Activated CD4-positive, alpha-beta T cell treated with anti-CD3 and anti-CD28 coated beads, Interleukin-2, amount 10 ng/mL, durations not matched to agents 7 days and 5 days (primary cell): Measurements from ENCODE around the gene WASL. TPM values are rescaled to one million over a fixed set of nuclear protein-coding genes. Genes with fewer than 3 reads are reported as not detected.

Experiments used
- CTCF ChIA-PET: fragments of 350-600 bp; sonication (Branson Sonifier 250); formaldehyde crosslinking; loops from one replicate; lab custom pipeline; 2021; ENCODE audit warnings: antibody characterized with exemption; lab: Charles Lee
- POLR2A ChIA-PET: fragments of 350-600 bp; sonication (Branson Sonifier 250); formaldehyde crosslinking; loops from one replicate; lab custom pipeline; 2021; ENCODE audit warnings: antibody characterized with exemption; lab: Charles Lee
- DNase-seq: peaks from one replicate; pipeline ENCODE4 v3.0.0-alpha.2; 2020
- H3K27ac Mint-ChIP-seq: one replicate; pipeline ENCODE4 v1.8.0; 2021; ENCODE audit warnings: mild to moderate bottlenecking, moderate library complexity, mixed read lengths
- H3K27me3 Mint-ChIP-seq: one replicate; pipeline ENCODE4 v1.8.0; 2021; ENCODE audit warnings: mixed read lengths
- H3K36me3 Mint-ChIP-seq: one replicate; pipeline ENCODE4 v1.8.0; 2021; ENCODE audit warnings: low read depth, mixed read lengths
- H3K4me1 Mint-ChIP-seq: one replicate; pipeline ENCODE4 v1.8.0; 2021; ENCODE audit warnings: mixed read lengths
- H3K4me3 Mint-ChIP-seq: one replicate; pipeline ENCODE4 v1.8.0; 2021; ENCODE audit warnings: mild to moderate bottlenecking, moderate library complexity, mixed read lengths
- H3K9me3 Mint-ChIP-seq: one replicate; pipeline ENCODE4 v1.8.0; 2021; ENCODE audit warnings: mixed read lengths
- total RNA-seq, 2 experiments: library from RNA; stranded (reverse); gene quantifications; one replicate each; pipeline ENCODE4 v1.2.3, GENCODE V29; 2021

Gene WASL
- total RNA-seq, 2 experiments from 2014 or later = 6.2 to 7.7 TPM

DNA sequence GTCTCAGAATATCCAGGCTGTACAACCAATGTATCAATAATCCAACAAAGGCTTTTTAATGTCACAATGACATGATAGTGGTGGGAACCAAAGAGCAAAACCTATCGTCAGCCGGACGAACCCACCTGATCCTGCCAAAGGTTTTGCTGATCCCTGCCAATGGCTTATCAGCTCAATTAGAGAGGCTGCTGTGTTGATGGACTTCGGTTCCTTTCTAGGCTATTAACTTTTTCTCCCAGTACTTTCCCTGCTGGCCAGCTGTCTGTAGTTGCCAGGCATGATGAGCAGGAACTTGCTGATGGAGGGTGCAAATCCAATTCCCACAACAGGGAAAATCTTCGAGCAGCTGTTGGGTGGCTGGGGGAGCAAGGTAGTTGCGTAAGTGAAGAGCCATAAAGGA, 90.8 kb downstream of the WASL start:
- H3K9me3 Mint-ChIP-seq = no peaks in the 10 kb centered on the region
- H3K27me3 Mint-ChIP-seq = peaks cover 3% of the 10 kb centered on the region
- no peaks in the 10 kb centered on the region for H3K4me1 Mint-ChIP-seq
- H3K27ac Mint-ChIP-seq = no peak overlapping the region
- POLR2A ChIA-PET = no interaction called here
- CTCF ChIA-PET = interaction anchor here (0.9 kb wide), 1 partner anchor 10 kb away, joined by 4 read pairs; no protein-coding TSS in a partner anchor
- H3K36me3 Mint-ChIP-seq = no peaks in the 10 kb centered on the region
- DNase-seq = no peak
- H3K4me3 Mint-ChIP-seq = no peak overlapping the region

DNA sequence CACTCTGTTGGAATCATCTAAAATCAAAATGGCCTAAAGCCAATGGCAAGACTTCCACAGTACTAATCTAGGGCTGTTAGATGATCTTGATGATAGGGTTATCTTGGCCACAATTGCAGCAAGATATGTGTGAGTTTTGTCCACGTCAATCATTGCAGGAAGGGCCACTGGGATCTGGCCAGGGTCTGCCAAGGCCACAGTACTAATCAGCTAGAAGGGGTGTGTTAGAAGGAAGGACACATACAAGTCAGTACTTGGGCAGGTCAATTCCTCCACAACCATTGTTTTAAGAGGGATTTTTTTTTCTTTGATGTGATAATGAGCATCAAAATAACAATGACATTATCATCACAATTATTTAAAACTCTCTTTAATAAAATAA, 91.5 kb downstream of the WASL start:
- POLR2A ChIA-PET = no interaction called here
- no peak for DNase-seq
- Mint-ChIP-seq H3K36me3 (no peaks in the 10 kb centered on the region), H3K4me3 (no peak overlapping the region), H3K4me1 (no peaks in the 10 kb centered on the region), H3K27ac (no peak overlapping the region), H3K9me3 (no peaks in the 10 kb centered on the region), H3K27me3 (no peaks in the 10 kb centered on the region)
- CTCF ChIA-PET = interaction anchor here (0.9 kb wide), 1 partner anchor 11 kb away, joined by 4 read pairs; no protein-coding TSS in a partner anchor

DNA sequence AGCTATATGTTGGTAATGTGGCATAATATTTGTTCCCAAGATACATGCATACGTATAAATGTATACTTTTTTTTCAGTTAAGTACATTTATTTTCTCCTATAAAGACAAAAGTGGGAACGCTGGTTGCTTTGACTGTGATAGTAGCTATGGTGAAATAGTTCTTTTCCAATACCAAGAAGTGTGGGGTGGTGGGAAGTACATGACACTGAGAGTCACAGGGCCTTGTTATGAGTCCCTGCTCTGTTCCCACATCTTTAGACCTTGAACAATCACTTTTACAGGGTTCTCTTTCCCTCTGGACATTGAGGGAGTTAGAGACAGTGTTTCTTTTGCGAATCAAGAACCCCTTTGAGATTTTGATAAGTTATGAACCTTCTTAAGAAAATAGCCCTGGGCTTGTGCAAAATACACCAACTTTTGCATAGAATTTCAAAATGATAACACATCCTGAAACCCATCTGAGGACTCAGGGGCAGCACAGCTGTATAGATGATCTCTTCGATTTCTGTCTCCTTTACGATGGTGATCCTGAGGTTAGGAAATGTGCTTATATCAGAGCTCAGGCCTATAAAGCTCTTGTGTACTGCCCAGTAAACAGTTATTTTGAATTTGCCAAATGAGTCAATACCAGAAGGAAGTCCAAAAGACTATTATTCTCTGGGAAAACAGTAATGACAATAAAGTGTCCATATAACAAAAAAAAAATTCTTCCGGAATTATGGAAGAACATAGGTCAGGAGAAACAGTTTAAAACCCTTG, 92.1 kb downstream of the WASL start:
- ChIA-PET POLR2A (no interaction called here), CTCF (interaction anchor here (1.4 kb wide), 1 partner anchor 8 kb away, joined by 3 read pairs; no protein-coding TSS in a partner anchor)
- no peak overlapping the region for H3K4me3 Mint-ChIP-seq
- H3K27ac Mint-ChIP-seq = no peak overlapping the region
- H3K36me3 Mint-ChIP-seq = no peaks in the 10 kb centered on the region
- H3K4me1 Mint-ChIP-seq = no peaks in the 10 kb centered on the region
- peaks cover 3% of the 10 kb centered on the region for H3K27me3 Mint-ChIP-seq
- H3K9me3 Mint-ChIP-seq = no peaks in the 10 kb centered on the region
- DNase-seq = no peak

DNA sequence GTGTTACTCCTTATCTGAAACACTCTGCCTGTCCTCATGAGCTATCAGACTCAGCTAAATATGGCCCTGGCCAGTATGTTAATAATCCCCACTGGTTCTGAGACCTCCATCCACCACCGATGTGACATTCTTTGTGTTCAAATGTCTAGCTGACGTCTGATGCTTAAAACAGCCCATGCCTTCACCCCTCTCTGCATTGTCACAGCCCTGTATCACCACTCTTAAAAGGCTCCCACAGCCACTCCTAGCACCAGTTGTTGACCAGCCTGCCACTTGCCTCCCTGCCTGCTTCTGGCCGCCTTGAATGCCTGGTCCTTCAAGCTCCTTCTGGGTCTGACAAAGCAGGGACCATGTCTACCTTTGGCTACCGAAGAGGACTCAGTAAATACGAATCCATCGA, 93.2 kb downstream of the WASL start, which contains the start of gene LMOD2:
LMOD2 (plus strand) TSS at position 253 of the 400 bp plus-strand sequence; CDS start at position 351, 98 bp downstream.
- Mint-ChIP-seq H3K4me1 (no peaks in the 10 kb centered on the region), H3K4me3 (no peak within 1 kb of the TSS)
- POLR2A ChIA-PET = no interaction called here

DNA sequence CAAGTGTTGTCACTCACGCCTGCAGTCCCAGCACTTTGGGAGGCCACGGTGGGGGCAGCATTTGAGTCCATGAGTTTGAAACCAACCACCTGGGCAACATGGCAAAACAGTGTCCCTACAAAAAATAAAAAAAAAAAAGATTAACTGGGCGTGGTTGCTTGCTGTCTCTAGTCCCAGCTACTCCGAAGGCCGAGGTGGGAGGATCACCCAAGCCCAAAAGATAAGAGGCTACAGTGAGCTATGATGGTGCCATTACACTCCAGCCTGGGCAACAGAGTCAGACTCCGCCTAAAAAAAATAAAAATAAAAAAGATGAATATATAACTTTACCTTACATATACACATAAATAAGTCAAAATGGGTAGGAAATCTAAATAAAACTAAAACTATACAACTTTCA, 95.6 kb downstream of the WASL start:
- peaks cover 6% of the 10 kb centered on the region for H3K27me3 Mint-ChIP-seq
- no peaks in the 10 kb centered on the region for H3K36me3 Mint-ChIP-seq
- no peaks in the 10 kb centered on the region for H3K4me1 Mint-ChIP-seq
- ChIA-PET POLR2A (no interaction called here), CTCF (interaction anchor here (0.6 kb wide), 2 partner anchors 16 to 30 kb away, joined by 3 read pairs; no protein-coding TSS in a partner anchor)
- H3K27ac Mint-ChIP-seq = no peak overlapping the region
- H3K9me3 Mint-ChIP-seq = no peaks in the 10 kb centered on the region
- H3K4me3 Mint-ChIP-seq = no peak overlapping the region
- DNase-seq = no peak

More for the DNA sequence above, 93.2 kb downstream of the WASL start, which contains the start of gene LMOD2:
- no peak for DNase-seq
- peaks cover 5% of the 10 kb centered on the region for H3K27me3 Mint-ChIP-seq
- H3K27ac Mint-ChIP-seq = no peak within 1 kb of the TSS
- CTCF ChIA-PET = interaction anchor here (1.4 kb wide), 1 partner anchor 10 kb away, joined by 3 read pairs; no protein-coding TSS in a partner anchor
- no peaks in the 10 kb centered on the region for H3K9me3 Mint-ChIP-seq
- H3K36me3 Mint-ChIP-seq = no peaks in the 10 kb centered on the region

DNA sequence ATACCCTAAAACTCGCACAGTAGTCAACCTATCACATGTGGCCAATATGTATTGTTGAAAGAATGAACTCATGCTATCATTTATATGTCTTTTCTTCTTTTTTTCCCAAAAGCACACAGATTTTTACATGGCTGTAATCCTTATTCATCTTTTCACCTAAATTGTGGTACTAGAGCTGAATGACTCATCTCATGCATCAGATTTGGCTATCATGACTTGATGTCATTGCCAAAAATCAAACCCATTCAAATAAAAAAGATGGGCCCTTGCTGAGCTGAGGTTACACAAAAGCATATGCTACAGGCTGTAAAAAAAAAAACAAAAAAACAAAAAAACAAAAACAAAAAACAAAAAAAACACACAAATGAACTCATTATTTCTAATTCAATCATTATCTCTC, 96.4 kb downstream of the WASL start:
- no peaks in the 10 kb centered on the region for H3K9me3 Mint-ChIP-seq
- no peaks in the 10 kb centered on the region for H3K4me1 Mint-ChIP-seq
- peaks cover 6% of the 10 kb centered on the region for H3K27me3 Mint-ChIP-seq
- no peak overlapping the region for H3K4me3 Mint-ChIP-seq
- DNase-seq = no peak
- ChIA-PET POLR2A (no interaction called here), CTCF (no interaction called here)
- no peaks in the 10 kb centered on the region for H3K36me3 Mint-ChIP-seq
- no peak overlapping the region for H3K27ac Mint-ChIP-seq

DNA sequence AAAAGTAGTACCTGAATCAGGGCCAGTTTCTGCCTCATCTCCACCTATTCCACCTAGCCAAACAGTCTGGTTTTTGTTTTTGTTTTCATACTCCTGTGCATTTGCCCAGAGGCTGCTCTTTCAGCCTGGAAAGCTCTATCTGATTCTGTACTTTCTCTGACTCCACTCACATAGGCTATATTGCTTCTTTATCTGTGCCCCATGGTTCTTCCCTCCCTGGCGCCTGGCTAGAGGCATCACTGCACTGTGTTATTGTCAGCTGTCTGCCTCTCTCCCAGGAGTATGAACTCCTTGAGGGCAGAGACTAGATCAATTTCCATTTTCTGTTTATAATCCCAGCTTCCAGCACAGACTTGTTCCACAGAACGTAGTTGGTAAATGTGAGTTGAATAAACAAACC, 98.2 kb downstream of the WASL start:
- peaks cover 6% of the 10 kb centered on the region for H3K27me3 Mint-ChIP-seq
- H3K9me3 Mint-ChIP-seq = no peaks in the 10 kb centered on the region
- H3K4me3 Mint-ChIP-seq = no peak overlapping the region
- no peak overlapping the region for H3K27ac Mint-ChIP-seq
- CTCF ChIA-PET = no interaction called here
- POLR2A ChIA-PET = no interaction called here
- DNase-seq = no peak
- H3K4me1 Mint-ChIP-seq = no peaks in the 10 kb centered on the region
- no peaks in the 10 kb centered on the region for H3K36me3 Mint-ChIP-seq

DNA sequence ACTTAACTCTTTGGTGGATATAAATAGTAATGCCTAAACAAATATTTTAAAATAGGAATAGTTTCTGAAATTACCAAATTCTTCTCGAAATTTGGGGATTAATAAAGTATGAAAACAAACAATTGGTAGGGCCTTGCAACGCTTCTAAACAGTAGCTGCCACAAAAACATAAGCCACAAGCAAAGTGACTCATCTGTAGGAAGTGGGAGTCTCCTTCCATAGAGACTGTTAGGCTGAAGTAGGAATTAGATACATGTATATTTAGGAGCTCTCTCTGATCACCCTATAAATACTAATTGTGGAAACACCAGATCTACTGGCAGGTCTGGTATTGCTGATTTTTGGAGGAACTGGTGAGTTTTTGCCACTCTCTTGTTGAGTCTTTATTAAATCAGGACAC, 98.8 kb downstream of the WASL start:
- Mint-ChIP-seq H3K27ac (no peak overlapping the region), H3K36me3 (no peaks in the 10 kb centered on the region), H3K9me3 (no peaks in the 10 kb centered on the region), H3K4me3 (no peak overlapping the region), H3K27me3 (peaks cover 6% of the 10 kb centered on the region), H3K4me1 (no peaks in the 10 kb centered on the region)
- CTCF ChIA-PET = interaction anchor here (1.2 kb wide), 1 partner anchor 20 kb away, joined by 3 read pairs; no protein-coding TSS in a partner anchor
- no peak for DNase-seq
- POLR2A ChIA-PET = no interaction called here

DNA sequence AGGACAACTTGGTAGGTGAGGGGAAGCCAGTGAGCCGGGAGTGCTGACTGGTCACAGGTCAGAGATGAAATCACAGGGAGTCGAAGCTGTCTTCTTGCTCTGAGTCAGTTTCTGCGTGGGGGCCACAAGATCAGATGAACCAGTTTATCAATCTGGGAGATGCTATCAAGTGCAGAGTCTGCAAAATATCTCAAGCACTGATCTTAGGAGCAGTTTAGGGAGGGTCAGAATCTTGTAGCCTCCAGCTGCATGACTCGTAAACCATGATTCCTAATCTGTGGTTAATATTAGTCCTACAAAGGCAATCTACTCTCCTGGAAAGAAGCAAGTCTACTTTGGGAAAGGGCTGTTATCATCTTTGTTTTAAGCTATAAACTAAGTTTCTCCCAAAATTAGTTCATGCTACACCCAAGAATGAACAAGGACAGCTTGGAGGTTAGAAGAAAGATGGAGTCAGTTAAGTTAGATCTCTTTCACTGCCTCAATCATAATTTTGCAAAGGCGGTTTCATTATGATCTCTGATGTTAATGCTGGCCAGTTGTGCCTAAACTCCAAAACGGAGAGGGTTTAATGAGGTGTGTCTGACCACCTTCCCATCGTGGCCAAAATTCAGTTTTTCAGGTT, 101.6 kb downstream of the WASL start:
- no peaks in the 10 kb centered on the region for H3K9me3 Mint-ChIP-seq
- ChIA-PET CTCF (no interaction called here), POLR2A (no interaction called here)
- H3K36me3 Mint-ChIP-seq = no peaks in the 10 kb centered on the region
- DNase-seq = no peak
- H3K27me3 Mint-ChIP-seq = peaks cover 21% of the 10 kb centered on the region
- no peak overlapping the region for H3K27ac Mint-ChIP-seq
- no peak overlapping the region for H3K4me3 Mint-ChIP-seq
- H3K4me1 Mint-ChIP-seq = no peaks in the 10 kb centered on the region

DNA sequence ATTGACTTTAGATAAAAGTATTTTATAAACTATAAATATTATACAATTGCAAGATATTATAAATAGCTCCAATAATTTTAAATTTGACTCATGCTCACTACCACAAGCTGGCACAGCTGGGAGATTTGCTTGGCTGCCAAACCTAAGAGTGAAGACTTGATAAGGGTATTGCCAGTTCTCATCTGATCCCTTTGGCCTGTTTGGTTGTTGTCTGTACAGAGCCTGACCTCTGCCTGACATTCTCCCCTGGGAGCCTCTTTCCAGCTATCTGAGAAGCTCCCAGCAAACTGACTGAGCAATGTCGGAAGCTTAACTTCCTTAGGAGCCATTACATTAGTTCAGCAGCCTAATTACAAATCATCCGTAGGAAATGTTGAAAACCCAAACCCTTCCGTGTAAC, 103.3 kb downstream of the WASL start:
- no peak for DNase-seq
- CTCF ChIA-PET = no interaction called here
- H3K36me3 Mint-ChIP-seq = no peaks in the 10 kb centered on the region
- no peak overlapping the region for H3K4me3 Mint-ChIP-seq
- H3K9me3 Mint-ChIP-seq = no peaks in the 10 kb centered on the region
- POLR2A ChIA-PET = no interaction called here
- H3K27me3 Mint-ChIP-seq = peaks cover 15% of the 10 kb centered on the region
- H3K27ac Mint-ChIP-seq = no peak overlapping the region
- H3K4me1 Mint-ChIP-seq = no peaks in the 10 kb centered on the region

DNA sequence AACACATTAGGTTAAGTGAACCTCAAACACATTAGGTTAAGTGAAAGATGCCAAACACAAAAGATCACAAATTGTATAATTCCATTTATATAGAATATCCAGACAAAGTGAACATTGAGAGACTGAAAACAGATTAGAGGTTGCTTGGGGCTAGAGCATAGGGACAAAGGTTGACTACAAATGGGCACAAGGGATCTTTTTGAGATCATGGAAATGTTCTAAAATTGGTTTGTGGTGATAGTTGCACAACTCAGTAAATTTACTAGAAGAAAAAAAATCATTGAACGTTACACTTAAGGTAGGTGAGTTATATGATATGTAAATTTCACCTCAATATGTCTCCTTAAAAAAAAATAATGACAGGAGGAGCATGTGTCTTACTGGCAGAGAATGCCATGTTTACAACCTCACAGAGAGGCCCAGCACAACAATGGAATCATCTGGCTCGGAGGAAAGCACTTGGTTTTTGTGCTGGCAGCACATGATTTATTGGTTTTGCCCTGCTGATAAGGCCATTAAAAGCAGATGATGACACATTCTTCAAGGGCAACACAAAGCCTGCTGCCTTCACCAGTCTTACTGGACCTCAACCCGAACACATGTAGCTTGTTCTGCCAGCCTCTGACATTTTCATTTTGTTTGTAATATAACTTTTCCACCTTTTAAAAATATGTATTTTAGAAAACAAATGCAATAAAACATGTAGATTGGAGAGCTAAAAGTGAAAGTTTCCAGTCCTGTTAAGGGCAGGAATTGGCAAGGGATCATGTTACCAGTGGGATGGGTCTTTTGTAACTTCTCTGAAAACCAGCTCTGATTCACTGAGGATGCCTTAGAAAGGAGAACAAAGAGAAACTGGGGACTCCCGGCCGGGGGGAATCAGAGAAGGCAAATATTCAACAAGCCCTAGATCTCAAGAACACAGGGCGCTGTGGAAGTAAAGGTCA, 105.0 kb downstream of the WASL start:
- Mint-ChIP-seq H3K4me1 (no peaks in the 10 kb centered on the region), H3K27ac (no peak overlapping the region), H3K27me3 (peaks cover 16% of the 10 kb centered on the region), H3K36me3 (no peaks in the 10 kb centered on the region), H3K4me3 (no peak overlapping the region), H3K9me3 (no peaks in the 10 kb centered on the region)
- ChIA-PET POLR2A (no interaction called here), CTCF (interaction anchor here (0.6 kb wide), 1 partner anchor 44 kb away, joined by 3 read pairs; no protein-coding TSS in a partner anchor)
- no peak for DNase-seq

DNA sequence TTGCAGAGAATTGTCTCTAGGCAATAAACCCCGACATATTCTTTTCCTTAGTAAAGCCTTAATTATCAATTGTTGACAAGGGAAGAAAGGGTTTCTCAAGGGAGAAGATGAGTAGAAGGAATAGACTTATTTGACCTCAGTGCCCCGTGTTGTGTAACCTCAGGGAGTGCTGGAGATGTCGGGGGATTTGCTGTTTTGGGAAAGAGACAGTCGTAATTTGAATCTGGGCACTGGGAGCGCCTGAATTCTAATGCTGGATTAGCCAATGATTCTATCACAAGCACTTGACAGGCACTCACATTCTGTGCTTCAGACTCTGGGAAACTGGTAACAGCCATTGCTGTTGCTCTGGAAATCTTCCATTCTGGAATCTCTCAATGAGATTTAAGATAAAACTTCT, 106.9 kb downstream of the WASL start:
- Mint-ChIP-seq H3K9me3 (no peaks in the 10 kb centered on the region), H3K4me1 (no peaks in the 10 kb centered on the region), H3K36me3 (no peaks in the 10 kb centered on the region), H3K27me3 (peaks cover 24% of the 10 kb centered on the region), H3K4me3 (no peak overlapping the region), H3K27ac (no peak overlapping the region)
- POLR2A ChIA-PET = no interaction called here
- DNase-seq = no peak
- CTCF ChIA-PET = no interaction called here
